GM21825 (cell line): ENCODE data around the gene PCDHGA9.
"Not testable (repeated sequence)": the region's sequence is repeated elsewhere in the genome, so short reads cannot be mapped to it uniquely, and the experiment has no call there.

ENCODE experiments used
- ATAC-seq: cut with Tn5 transposase; IDR thresholded peaks from one replicate; pipeline ENCODE4 v1.9.1; 2021; ENCODE audit warnings: mild to moderate bottlenecking, moderate library complexity; ENCODE audit not compliant: unreplicated experiment

PCDHGA9 gene

DNA sequence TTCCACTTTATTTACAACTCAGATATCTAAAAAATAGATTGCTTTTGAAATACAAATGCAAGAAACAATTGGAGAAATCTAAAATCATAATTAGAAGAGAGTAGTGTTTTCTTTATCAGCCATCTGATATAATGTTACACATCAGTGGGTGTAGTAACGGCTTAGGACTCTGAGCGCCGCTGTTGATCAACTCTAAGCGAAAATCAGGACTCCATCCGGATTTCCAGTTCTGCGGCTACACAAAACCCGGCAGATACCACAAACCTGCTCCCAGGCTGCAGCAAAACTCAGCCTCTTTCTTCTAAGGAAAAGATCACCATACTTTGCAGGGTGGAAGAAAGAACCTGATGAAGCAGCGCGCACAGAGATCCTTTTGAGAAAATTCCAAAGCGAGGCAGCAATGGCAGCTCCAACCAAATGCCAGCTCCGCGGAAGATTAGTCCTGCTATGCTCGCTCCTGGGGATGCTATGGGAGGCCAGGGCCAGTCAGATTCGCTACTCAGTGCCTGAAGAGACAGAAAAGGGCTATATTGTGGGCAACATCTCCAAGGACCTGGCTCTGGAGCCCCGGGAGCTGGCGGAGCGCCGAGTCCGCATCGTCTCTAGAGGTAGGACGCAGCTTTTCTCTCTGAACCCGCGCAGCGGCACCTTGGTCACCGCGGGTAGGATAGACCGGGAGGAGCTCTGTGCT lies at the start of gene PCDHGA9:
Gene PCDHGA9, plus strand, starts transcription at position 226 of the 691 bp plus-strand sequence. Its CDS starts 175 bp downstream, at position 401.
- no peak for ATAC-seq

DNA sequence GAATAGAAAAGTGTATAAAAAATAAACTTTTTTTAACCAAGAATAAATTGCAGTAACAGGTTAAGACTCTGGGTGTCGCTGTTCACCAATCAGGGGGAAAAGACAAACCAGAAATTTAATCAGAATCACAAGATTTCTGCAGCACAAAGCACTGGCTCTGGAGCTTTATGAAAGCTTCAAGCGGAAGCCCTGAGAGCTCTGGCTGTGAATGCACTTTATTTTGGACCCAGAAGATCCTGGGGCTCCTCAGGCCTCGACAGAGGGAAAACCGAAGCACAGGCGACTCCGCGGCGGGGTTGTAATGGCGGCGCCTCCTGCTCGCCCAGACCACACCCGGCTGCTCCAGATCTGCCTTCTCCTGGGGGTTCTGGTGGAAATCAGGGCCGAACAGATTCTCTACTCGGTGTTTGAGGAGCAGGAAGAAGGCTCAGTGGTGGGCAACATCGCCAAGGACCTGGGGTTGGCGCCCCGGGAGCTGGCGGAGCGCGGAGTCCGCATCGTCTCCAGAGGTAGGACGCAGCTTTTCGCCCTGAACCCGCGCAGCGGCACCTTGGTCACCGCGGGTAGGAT lies 47.6 kb upstream of the PCDHGA9 start, which contains the start of gene PCDHGA4:
Gene PCDHGA4, plus strand, starts transcription at position 122 of the 570 bp plus-strand sequence. Its CDS starts 87 bp downstream, at position 209.
- ATAC-seq = no peak

DNA sequence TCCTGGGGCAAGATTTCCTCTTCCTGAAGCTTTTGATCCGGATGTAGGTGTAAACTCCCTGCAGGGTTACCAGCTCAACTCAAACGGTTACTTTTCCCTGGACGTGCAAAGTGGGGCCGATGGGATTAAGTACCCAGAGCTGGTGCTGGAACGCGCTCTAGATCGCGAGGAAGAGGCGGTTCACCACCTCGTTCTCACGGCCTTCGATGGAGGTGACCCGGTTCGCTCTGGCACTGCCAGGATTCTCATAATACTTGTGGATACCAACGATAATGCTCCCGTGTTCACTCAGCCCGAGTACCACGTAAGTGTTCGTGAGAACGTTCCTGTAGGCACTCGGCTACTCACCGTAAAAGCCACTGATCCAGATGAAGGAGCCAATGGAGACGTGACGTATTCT lies 46.9 kb upstream of the PCDHGA9 start:
- ATAC-seq = no peak

DNA sequence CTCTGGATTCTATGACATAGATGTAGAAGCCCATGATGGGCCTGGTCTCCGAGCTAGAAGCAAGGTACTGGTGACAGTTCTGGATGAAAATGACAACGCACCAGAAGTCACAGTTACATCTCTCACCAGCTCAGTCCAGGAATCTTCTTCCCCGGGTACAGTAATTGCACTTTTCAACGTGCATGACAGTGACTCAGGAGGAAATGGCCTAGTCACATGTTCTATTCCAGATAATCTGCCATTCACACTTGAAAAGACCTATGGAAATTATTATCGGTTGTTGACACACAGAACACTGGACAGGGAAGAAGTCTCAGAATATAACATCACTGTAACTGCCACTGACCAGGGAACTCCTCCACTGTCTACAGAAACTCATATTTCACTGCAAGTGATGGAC lies 46.4 kb upstream of the PCDHGA9 start:
- ATAC-seq = no peak

DNA sequence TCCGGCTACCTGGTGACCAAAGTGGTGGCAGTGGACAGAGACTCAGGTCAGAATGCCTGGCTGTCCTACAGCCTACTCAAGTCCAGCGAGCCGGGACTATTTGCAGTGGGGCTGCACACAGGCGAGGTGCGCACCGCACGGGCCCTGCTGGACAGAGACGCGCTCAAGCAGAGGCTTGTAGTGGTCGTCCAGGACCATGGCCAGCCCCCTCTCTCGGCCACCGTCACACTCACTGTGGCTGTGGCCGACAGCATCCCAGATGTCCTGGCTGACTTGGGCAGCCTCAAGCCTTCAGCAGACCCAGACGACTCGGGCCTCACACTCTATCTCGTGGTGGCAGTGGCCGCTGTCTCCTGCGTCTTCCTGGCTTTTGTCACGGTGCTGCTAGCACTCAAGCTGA lies 45.6 kb upstream of the PCDHGA9 start:
- no peak for ATAC-seq

DNA sequence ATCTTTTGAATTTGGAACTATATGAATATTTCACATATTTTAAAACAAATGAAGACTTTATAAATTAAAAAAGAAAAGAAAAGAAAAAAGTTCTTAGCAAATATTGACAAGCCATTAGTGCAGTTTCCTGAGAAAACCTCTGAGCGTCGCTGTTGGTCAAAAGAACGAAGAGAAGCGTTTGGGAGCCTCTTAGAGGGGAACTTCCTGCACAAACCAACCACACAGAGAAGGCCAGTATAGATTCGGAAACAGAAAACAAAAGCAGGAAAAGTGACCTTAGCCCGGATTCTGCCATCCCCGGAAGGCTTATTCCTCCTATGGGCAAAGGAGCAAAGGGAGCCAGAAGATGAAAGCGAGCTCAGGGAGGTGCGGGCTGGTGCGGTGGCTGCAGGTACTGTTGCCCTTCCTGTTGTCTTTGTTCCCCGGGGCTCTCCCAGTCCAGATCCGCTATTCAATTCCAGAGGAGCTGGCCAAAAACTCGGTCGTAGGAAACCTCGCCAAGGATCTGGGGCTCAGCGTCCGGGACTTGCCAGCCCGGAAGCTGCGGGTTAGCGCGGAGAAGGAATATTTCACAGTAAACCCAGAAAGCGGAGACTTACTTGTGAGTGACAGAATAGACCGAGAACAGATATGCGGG lies 42.7 kb upstream of the PCDHGA9 start, which contains the start of gene PCDHGB2:
Gene PCDHGB2, plus strand, starts transcription at position 205 of the 637 bp plus-strand sequence. Its CDS starts 142 bp downstream, at position 347.
- ATAC-seq = no peak

DNA sequence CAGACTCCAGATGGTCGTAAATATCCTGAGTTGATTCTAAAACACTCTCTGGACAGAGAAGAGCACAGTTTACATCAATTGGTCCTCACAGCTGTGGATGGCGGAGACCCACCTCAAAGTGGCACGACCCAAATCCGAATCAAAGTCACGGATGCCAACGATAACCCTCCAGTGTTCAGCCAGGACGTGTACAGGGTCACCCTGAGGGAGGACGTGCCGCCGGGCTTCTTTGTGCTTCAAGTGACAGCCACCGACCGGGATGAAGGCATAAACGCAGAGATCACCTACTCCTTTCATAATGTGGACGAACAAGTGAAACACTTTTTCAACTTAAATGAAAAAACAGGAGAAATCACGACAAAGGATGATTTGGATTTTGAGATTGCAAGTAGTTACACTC lies 41.9 kb upstream of the PCDHGA9 start:
- ATAC-seq = no peak

DNA sequence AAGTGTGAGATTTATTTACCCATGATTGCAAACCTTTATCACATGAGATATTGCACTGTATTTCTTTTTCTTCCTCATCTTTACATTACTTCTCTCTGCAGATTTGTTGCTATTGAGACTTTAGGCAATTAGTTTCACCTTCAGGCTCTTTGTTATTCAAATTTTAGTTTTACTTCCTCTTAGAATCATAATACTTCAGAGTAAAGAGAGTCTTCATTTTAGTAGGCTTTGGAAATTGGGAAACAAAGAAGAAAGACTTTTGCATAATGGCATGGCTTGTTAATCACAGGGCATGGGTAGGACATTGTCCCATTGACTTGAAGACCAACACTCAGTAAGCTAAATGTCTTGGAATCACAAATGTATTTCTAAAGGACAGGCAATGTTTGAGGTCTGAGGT lies 39.9 kb upstream of the PCDHGA9 start:
- no peak for ATAC-seq

DNA sequence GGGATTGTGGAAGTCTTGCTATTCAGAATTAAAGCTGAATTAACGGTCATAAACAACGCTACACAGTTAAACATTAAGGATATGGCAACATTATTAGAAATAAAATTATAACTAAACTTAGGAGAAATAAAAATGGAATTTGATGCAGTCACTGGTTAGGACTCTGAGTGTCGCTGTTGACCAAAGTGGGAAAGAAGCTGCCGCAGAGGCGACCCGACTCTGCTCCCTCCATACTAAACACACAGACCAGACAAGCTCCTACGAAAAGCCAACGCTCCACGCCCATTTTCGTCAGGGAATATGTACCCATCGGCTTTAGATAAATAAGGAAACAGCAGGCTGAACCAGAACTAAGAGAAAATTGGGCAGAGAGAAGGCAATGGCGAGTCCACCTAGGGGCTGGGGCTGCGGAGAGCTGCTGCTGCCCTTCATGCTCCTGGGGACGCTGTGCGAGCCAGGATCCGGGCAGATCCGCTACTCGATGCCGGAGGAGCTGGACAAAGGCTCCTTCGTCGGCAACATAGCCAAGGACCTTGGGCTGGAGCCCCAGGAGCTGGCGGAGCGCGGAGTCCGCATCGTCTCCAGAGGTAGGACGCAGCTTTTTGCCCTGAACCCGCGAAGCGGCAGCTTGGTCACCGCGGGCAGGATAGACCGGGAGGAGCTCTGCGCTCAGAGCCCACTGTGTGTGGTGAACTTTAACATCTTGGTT lies 38.5 kb upstream of the PCDHGA9 start, which contains the start of gene PCDHGA5:
Gene PCDHGA5, plus strand, starts transcription at position 211 of the 709 bp plus-strand sequence. Its CDS starts 169 bp downstream, at position 380.
- ATAC-seq = no peak

DNA sequence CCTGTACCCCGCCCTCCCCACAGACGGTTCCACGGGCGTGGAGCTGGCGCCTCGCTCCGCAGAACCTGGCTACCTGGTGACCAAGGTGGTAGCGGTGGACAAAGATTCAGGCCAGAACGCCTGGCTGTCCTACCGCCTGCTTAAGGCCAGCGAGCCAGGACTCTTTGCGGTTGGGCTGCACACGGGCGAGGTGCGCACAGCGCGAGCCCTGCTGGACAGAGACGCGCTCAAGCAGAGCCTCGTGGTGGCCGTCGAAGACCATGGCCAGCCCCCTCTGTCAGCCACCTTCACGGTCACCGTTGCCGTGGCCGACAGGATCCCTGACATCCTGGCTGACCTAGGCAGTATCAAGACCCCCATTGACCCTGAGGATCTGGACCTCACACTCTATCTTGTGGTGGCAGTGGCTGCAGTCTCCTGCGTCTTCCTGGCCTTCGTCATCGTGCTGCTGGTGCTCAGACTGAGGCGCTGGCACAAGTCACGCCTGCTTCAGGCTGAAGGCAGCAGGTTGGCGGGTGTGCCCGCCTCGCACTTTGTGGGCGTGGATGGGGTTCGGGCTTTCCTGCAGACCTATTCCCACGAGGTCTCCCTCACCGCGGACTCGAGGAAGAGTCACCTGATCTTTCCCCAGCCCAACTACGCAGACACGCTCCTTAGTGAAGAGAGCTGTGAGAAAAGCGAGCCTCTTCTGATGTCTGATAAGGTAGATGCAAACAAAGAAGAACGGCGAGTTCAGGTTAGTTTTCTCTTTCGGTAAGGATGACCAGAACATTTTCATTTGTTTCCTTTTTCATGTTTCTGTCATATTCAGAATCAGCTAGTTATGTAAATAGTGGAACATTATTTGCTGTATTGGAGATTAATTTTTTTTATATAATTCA lies 36.3 kb upstream of the PCDHGA9 start:
- ATAC-seq = no peak

DNA sequence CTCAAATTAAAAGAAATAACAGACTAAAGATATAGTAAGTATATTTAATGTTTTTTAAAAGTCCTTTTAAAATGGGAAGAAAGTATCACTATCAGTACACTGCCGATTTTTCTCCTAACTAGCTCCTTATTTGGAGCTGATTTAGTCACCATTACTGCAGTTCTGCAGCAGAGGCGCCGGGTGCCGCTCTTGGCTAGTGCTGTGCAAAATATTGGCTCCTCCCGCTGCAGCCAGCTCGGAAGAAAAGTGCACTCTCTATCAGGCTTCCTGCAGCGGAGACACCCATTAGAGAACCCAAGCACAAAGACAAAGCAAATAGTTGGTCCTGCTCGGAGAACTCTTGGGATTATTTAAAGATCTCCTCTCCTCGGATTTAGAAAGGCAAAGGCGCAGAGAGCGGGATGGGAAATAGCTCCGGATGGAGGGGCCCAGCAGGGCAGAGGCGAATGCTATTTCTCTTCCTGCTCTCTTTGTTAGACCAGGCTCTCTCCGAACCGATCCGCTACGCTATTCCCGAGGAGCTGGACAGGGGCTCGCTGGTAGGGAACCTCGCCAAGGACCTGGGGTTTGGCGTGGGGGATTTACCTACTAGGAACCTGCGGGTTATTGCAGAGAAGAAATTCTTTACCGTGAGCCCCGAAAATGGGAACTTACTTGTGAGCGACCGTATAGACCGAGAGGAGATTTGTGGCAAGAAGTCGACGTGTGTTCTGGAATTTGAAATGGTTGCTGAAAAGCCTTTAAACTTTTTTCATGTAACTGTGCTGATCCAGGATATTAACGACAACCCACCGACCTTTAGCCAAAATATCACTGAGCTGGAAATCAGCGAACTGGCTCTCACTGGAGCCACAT lies 32.4 kb upstream of the PCDHGA9 start, which contains the start of gene PCDHGB3:
Gene PCDHGB3, plus strand, starts transcription at position 249 of the 855 bp plus-strand sequence. Its CDS starts 153 bp downstream, at position 402.
- peak; percentile 70 for ATAC-seq

DNA sequence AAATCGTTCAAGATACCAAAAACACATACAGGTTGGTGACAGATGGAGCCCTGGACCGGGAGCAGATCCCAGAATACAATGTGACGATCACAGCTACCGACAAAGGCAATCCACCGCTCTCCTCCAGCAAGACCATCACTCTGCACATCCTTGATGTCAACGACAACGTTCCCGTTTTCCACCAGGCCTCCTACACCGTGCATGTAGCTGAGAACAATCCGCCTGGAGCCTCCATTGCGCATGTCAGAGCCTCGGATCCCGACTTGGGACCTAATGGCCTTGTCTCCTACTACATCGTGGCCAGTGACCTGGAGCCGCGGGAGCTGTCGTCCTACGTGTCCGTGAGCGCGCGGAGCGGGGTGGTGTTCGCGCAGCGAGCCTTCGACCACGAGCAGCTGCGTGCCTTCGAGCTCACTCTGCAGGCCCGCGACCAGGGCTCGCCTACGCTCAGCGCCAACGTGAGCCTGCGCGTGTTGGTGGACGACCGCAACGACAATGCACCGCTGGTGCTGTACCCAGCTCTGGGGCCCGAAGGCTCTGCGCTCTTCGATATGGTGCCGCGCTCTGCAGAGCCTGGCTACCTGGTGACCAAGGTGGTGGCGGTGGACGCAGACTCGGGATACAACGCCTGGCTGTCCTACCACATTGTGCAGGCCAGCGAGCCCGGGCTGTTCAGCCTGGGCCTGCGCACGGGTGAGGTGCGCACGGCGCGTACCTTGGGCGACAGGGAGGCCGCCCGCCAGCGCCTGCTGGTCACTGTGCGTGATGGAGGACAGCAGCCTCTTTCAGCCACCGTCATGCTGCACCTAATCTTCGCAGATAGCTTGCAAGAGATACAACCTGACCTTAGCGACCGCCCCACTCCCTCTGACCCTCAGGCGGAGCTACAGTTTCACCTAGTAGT lies 30.8 kb upstream of the PCDHGA9 start:
- no peak for ATAC-seq

DNA sequence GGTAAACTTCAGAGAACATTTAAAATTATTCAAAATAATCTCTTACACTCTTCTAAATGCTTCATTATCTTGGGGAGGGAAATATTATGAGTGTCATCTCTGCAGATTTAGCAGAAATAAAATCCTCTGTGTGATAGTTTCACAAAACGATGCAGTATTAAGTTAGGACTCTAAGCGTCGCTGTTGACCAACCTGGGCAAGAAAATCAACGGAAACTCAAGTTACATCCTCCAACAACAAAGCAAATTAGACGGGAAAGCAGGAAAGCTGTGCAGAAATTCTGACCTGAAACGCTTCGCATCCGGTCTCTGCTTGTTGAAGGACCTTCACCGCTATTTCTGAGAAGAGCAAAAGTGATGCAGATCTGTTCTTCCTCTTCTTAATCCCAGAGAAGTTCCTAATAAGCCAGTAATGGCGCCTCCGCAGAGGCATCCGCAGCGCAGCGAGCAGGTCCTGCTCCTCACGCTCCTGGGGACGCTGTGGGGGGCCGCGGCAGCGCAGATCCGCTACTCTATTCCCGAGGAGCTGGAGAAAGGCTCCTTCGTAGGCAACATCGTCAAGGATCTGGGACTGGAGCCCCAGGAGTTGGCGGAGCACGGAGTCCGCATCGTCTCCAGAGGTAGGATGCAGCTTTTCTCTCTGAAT lies 28.8 kb upstream of the PCDHGA9 start, which contains the start of gene PCDHGA6:
Gene PCDHGA6, plus strand, starts transcription at position 219 of the 645 bp plus-strand sequence. Its CDS starts 193 bp downstream, at position 412.
- no peak for ATAC-seq

DNA sequence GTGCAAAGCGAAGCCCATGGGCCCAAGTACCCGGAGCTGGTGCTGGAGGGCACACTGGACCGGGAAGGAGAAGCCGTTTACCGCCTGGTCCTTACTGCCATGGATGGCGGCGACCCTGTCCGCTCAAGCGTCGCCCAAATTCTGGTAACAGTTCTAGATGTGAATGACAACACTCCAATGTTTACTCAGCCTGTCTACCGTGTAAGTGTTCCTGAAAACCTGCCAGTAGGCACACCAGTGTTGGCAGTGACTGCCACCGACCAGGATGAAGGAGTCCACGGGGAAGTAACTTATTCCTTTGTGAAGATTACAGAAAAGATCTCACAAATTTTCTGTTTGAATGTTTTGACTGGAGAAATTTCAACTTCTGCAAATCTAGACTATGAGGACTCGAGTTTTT lies 28.0 kb upstream of the PCDHGA9 start:
- ATAC-seq = no peak

DNA sequence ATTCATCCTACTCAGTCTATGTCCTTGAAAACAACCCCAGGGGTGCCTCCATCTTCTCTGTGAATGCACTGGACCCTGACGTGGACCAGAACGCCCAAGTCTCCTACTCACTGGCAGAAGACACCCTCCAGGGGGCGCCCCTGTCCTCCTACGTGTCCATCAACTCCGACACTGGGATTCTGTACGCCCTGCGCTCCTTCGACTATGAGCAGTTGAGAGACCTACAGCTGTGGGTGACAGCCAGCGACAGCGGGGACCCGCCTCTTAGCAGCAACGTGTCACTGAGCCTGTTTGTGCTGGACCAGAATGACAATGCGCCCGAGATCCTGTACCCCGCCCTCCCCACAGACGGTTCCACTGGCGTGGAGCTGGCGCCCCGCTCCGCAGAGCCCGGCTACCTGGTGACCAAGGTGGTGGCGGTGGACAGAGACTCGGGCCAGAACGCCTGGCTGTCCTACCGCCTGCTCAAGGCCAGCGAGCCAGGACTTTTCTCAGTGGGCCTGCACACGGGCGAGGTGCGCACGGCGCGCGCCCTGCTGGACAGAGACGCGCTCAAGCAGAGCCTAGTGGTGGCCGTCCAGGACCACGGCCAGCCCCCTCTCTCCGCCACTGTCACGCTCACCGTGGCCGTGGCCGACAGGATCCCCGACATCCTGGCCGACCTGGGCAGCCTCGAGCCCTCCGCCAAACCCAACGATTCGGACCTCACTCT lies 27.0 kb upstream of the PCDHGA9 start:
- ATAC-seq = not testable (repeated sequence)

DNA sequence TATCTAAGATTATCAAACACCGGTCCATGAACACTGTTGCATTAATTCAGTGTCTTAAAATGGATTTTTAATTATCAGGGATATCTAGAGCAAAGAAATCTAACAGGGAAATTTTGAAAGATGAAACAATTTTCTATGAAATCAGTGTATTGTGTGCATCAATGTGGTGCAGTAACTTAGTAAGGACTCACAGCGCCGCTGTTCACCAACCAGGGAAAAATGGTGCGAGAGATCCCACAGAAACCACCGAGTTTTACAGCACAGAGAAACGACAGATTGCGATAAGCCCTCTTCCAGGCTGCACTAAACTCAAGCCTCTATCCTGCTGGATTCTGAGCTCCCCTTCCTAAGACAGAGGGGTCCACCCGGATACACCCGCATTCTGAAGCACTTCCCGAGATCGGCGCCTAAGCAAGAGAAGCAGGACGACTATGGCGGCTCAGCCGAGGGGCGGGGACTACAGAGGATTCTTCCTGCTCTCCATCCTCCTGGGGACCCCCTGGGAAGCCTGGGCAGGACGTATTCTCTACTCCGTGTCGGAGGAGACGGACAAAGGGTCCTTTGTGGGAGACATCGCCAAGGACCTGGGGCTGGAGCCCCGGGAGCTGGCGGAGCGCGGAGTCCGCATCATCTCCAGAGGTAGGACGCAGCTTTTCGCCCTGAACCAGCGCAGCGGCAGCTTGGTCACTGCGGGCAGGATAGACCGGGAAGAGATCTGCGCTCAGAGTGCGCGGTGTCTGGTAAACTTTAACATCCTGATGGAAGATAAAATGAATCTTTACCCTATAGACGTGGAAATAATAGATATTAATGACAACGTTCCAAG lies 19.9 kb upstream of the PCDHGA9 start, which contains the start of gene PCDHGA7:
Gene PCDHGA7, plus strand, starts transcription at position 274 of the 826 bp plus-strand sequence. Its CDS starts 158 bp downstream, at position 432.
- no peak for ATAC-seq
